H9 (cell line): Measurements from ENCODE around the gene DBNL. TPM values are rescaled to one million over a fixed set of nuclear protein-coding genes. Genes with fewer than 3 reads are reported as not detected.

Experiments used
- DNase-seq: peaks from one replicate; pipeline ENCODE4 v3.0.0-alpha.2; 2017
- H2AFZ ChIP-seq: one replicate; pipeline ENCODE4 v1.6.1; 2013; ENCODE audit warnings: mild to moderate bottlenecking, low read length, control low read depth, moderate library complexity
- H2AK5ac ChIP-seq: 2 replicates; pipeline ENCODE4 v1.6.1; 2013; ENCODE audit warnings: low read length, control low read depth, mixed read lengths; ENCODE audit not compliant: insufficient read length
- H2BK120ac ChIP-seq: one replicate; pipeline ENCODE4 v1.6.1; 2013; ENCODE audit warnings: low read depth, mild to moderate bottlenecking, low read length, control low read depth, inconsistent platforms; ENCODE audit not compliant: poor library complexity, severe bottlenecking
- H2BK12ac ChIP-seq: 2 replicates; pipeline ENCODE4 v1.6.1; 2013; ENCODE audit warnings: low read length, control low read depth, mixed read lengths, low read depth; ENCODE audit not compliant: insufficient read length
- H2BK15ac ChIP-seq: 2 replicates; pipeline ENCODE4 v1.6.1; 2013; ENCODE audit warnings: low read depth, low read length, control low read depth
- H2BK20ac ChIP-seq: one replicate; pipeline ENCODE4 v1.6.1; 2013; ENCODE audit warnings: low read depth, mild to moderate bottlenecking, low read length, control low read depth, inconsistent platforms; ENCODE audit not compliant: poor library complexity, severe bottlenecking
- H2BK5ac ChIP-seq: 2 replicates; pipeline ENCODE4 v1.6.1; 2013; ENCODE audit warnings: low read length, control low read depth, mixed read lengths; ENCODE audit not compliant: insufficient read length
- H3K14ac ChIP-seq: 2 replicates; pipeline ENCODE4 v1.6.1; 2013; ENCODE audit warnings: low read length, control low read depth; ENCODE audit not compliant: insufficient read depth
- H3K18ac ChIP-seq: 2 replicates; pipeline ENCODE4 v1.6.1; 2013; ENCODE audit warnings: low read depth, mild to moderate bottlenecking, mixed read lengths, low read length, control low read depth; ENCODE audit not compliant: insufficient read length
- H3K23ac ChIP-seq: 2 replicates; pipeline ENCODE4 v1.6.1; 2013; ENCODE audit warnings: low read length, control low read depth, mixed read lengths, low read depth; ENCODE audit not compliant: insufficient read length
- H3K23me2 ChIP-seq: 2 replicates; pipeline ENCODE4 v1.6.1; 2013; ENCODE audit warnings: low read depth, mild to moderate bottlenecking, mixed read lengths, low read length, control low read depth; ENCODE audit not compliant: insufficient read length, poor library complexity, severe bottlenecking
- H3K27ac ChIP-seq: 2 replicates; pipeline ENCODE4 v1.5.1; 2013; ENCODE audit warnings: low read length, control low read depth, mixed read lengths, low read depth; ENCODE audit not compliant: insufficient read length
- H3K27me3 ChIP-seq: 2 replicates; pipeline ENCODE4 v1.6.1; 2013; ENCODE audit warnings: low read length, control low read depth, inconsistent platforms; ENCODE audit not compliant: insufficient read depth
- H3K4ac ChIP-seq: 2 replicates; pipeline ENCODE4 v1.6.1; 2013; ENCODE audit warnings: low read depth, mild to moderate bottlenecking, control low read depth, inconsistent platforms, low read length, moderate library complexity
- H3K4me1 ChIP-seq: 2 replicates; pipeline ENCODE4 v1.6.1; 2013; ENCODE audit warnings: low read length, control low read depth, inconsistent platforms; ENCODE audit not compliant: insufficient read depth
- H3K4me2 ChIP-seq: 2 replicates; pipeline ENCODE4 v1.6.1; 2013; ENCODE audit warnings: low read length, control low read depth, mixed read lengths; ENCODE audit not compliant: insufficient read length, insufficient read depth
- H3K56ac ChIP-seq: 2 replicates; pipeline ENCODE4 v1.6.1; 2013; ENCODE audit warnings: low read depth, mild to moderate bottlenecking, mixed read lengths, low read length, control low read depth; ENCODE audit not compliant: insufficient read length
- H3K79me1 ChIP-seq: 2 replicates; pipeline ENCODE4 v1.6.1; 2013; ENCODE audit warnings: low read depth, mild to moderate bottlenecking, moderate library complexity, low read length, control low read depth, inconsistent platforms; ENCODE audit not compliant: insufficient read depth, poor library complexity, severe bottlenecking
- H3K79me2 ChIP-seq: 2 replicates; pipeline ENCODE4 v1.6.1; 2013; ENCODE audit warnings: low read length, control low read depth, inconsistent platforms; ENCODE audit not compliant: insufficient read depth
- H3K9ac ChIP-seq: 2 replicates; pipeline ENCODE4 v1.6.1; 2013; ENCODE audit warnings: low read length, control low read depth, mixed read lengths; ENCODE audit not compliant: insufficient read length; ENCODE audit errors: extremely low read depth
- H3K9me3 ChIP-seq: one replicate; pipeline ENCODE4 v1.6.1; 2013; ENCODE audit warnings: low read depth, low read length, inconsistent platforms; ENCODE audit not compliant: control insufficient read depth
- H3T11ph ChIP-seq: one replicate; pipeline ENCODE4 v1.6.1; 2013; ENCODE audit warnings: mild to moderate bottlenecking, low read length, control low read depth, inconsistent platforms
- H4K20me1 ChIP-seq: one replicate; pipeline ENCODE4 v1.6.1; 2013; ENCODE audit not compliant: control insufficient read depth, insufficient read length, insufficient read depth
- H4K5ac ChIP-seq: 2 replicates; pipeline ENCODE4 v1.6.1; 2013; ENCODE audit warnings: low read depth, mild to moderate bottlenecking, mixed read lengths, low read length, control low read depth; ENCODE audit not compliant: insufficient read length
- H4K8ac ChIP-seq: replicated peaks from 2 replicates; pipeline ENCODE4 v1.6.1; 2013; ENCODE audit warnings: low read length, control low read depth, mixed read lengths, low read depth; ENCODE audit not compliant: insufficient read length
- H4K91ac ChIP-seq: 2 replicates; pipeline ENCODE4 v1.6.1; 2013; ENCODE audit warnings: low read depth, mild to moderate bottlenecking, moderate library complexity, mixed read lengths, low read length, control low read depth; ENCODE audit not compliant: insufficient read length
- H3K27ac Mint-ChIP-seq, 3 experiments: 2 replicates in 2 of 3; 3 replicates in 1 of 3; pipeline ENCODE4 v1.8.0; 2020 to 2021; ENCODE audit warnings: mixed read lengths in 3 of 3, mild to moderate bottlenecking in 1 of 3, moderate library complexity in 1 of 3
- H3K27me3 Mint-ChIP-seq: 2 replicates; pipeline ENCODE4 v1.8.0; 2021; ENCODE audit warnings: low read depth, mild to moderate bottlenecking, moderate library complexity, mixed read lengths
- H3K36me3 Mint-ChIP-seq, 3 experiments: 2 replicates in 2 of 3; 3 replicates in 1 of 3; pipeline ENCODE4 v1.8.0; 2020 to 2021; ENCODE audit warnings: low read depth in 3 of 3, mixed read lengths in 3 of 3; ENCODE audit not compliant: insufficient read depth in 1 of 3
- H3K4me1 Mint-ChIP-seq, 2 experiments: 2 replicates each; pipeline ENCODE4 v1.8.0; 2020; ENCODE audit warnings: mixed read lengths in 2 of 2
- H3K4me3 Mint-ChIP-seq, 2 experiments: 2 replicates in 1 of 2; 3 replicates in 1 of 2; pipeline ENCODE4 v1.8.0; 2020 to 2021; ENCODE audit warnings: mild to moderate bottlenecking in 2 of 2, mixed read lengths in 2 of 2, moderate library complexity in 1 of 2
- H3K9me3 Mint-ChIP-seq, 2 experiments: 2 replicates in 1 of 2; 3 replicates in 1 of 2; pipeline ENCODE4 v1.8.0; 2020; ENCODE audit warnings: mild to moderate bottlenecking in 2 of 2, mixed read lengths in 2 of 2, moderate library complexity in 1 of 2
- CTCF ChIP-seq: fragments of 200-600 bp; sonication (generic); conservative IDR thresholded peaks from 3 replicates; pipeline ENCODE4 v1.8.0; 2021; ENCODE audit warnings: antibody characterized with exemption, mild to moderate bottlenecking
- whole genome bisulfite sequencing: extraction: QIAGEN DNeasy Blood & Tissue Kit; methylation state at CpG from one replicate; pipeline ENCODE4 v1.1.7; 2013; ENCODE audit warnings: missing lambda C conversion rate, low lambda C conversion rate, mixed read lengths; ENCODE audit not compliant: insufficient read length; ENCODE audit errors: extremely low coverage; 5-methylcytosine and 5-hydroxymethylcytosine counted together
- total RNA-seq: library from RNA; stranded (reverse); gene quantifications from 2 replicates; pipeline ENCODE4 v1.2.1, GENCODE V29; 2021

Gene DBNL
- total RNA-seq, 1 experiment from 2014 or later: 51.3 TPM

GRCh38 chr7:44086627-44087026, 42.1 kb downstream of the DBNL start:
- H2BK15ac ChIP-seq: no peak overlapping the region
- H2BK20ac ChIP-seq: no peak overlapping the region
- no peak overlapping the region for H3T11ph ChIP-seq
- H3K79me2 ChIP-seq: no peaks in the 10 kb centered on the region
- H3K27me3 ChIP-seq: no peaks in the 10 kb centered on the region; the same call in 1 of the 2 replicates
- peaks cover 5 to 16% of the 10 kb centered on the region in 2 experiments; a peak in 3 of 4 replicates for H3K4me1 Mint-ChIP-seq
- H3K23me2 ChIP-seq: no peaks in the 10 kb centered on the region
- H3K56ac ChIP-seq: no peak overlapping the region
- no peak overlapping the region for H4K8ac ChIP-seq
- no peak overlapping the region for H2BK120ac ChIP-seq
- H3K27me3 Mint-ChIP-seq: peaks cover 29% of the 10 kb centered on the region
- WGBS: no CpG with 5 or more reads among the region's 3 CpGs
- H3K27ac ChIP-seq: no peak overlapping the region
- H4K20me1 ChIP-seq: no peaks in the 10 kb centered on the region
- H3K9me3 Mint-ChIP-seq: no peaks in the 10 kb centered on the region; a peak in 1 of 5 replicates
- TF ChIP-seq CTCF: no peak
- H3K14ac ChIP-seq: no peak overlapping the region
- no peaks in the 10 kb centered on the region for H3K36me3 Mint-ChIP-seq
- H2AK5ac ChIP-seq: no peak overlapping the region
- no peaks in the 10 kb centered on the region for H3K9me3 ChIP-seq
- no peak overlapping the region for H4K91ac ChIP-seq
- no peaks in the 10 kb centered on the region for H3K4me1 ChIP-seq
- no peak overlapping the region for H3K27ac Mint-ChIP-seq
- no peak overlapping the region for H4K5ac ChIP-seq
- no peak overlapping the region for H3K4ac ChIP-seq
- H2BK5ac ChIP-seq: no peak overlapping the region
- no peak overlapping the region for H2BK12ac ChIP-seq
- DNase-seq: no peak
- no peak overlapping the region for H3K4me3 Mint-ChIP-seq
- H3K79me1 ChIP-seq: no peaks in the 10 kb centered on the region
- no peak overlapping the region for H2AFZ ChIP-seq
- no peak overlapping the region for H3K9ac ChIP-seq
- no peak overlapping the region for H3K18ac ChIP-seq
- no peak overlapping the region for H3K23ac ChIP-seq
- H3K4me2 ChIP-seq: no peak overlapping the region
